Measurements from ENCODE around the gene LUC7L2.
"Not testable (repeated sequence)": the region's sequence is repeated elsewhere in the genome, so short reads cannot be mapped to it uniquely, and the experiment has no call there.

LUC7L2 gene, protein sequence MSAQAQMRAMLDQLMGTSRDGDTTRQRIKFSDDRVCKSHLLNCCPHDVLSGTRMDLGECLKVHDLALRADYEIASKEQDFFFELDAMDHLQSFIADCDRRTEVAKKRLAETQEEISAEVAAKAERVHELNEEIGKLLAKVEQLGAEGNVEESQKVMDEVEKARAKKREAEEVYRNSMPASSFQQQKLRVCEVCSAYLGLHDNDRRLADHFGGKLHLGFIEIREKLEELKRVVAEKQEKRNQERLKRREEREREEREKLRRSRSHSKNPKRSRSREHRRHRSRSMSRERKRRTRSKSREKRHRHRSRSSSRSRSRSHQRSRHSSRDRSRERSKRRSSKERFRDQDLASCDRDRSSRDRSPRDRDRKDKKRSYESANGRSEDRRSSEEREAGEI

DNA sequence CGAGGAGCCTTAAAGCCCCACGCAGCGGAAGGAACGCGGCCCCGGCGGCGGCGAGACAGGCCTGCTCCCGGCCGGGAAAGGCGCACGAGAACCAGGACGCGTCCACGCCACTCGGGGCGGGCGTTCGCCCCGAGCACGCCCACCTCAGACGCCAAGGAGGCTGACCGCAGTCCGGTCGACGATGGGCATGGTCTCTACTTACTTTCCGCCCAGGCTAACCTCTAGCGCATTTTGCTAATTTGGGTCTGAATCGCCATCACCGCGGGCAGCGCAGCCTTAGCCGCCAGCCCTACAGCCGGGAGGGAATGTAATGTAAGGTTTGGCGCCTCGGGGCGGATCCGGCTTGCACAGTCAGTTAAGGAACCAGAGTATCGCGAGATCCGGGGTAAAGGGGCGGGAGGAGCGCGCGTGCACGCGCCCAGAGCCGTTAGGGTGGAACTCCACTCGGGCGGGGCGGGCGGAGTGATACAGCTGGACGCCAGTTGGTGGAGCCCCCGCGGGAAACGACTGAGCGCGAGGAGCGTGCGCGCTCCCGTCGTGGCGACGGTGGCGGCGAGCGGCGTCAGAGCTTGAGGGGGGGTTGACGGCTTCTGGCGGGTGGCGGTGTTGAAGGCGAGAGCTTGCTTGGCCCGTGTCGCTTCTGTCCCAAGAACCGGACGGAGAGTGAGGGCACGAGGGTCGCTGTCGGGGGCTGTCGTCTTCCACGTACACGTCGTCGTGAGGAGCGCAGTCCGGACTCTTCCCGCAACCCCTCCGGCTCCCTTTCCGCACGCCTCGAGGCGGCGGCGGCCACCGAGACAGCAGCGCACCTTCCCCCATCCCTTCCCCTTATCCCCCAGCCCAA lies at the start of gene LUC7L2:
LUC7L2 (plus strand) TSS at position 529 of the 844 bp plus-strand sequence. CDS start 368 bp downstream, outside the sequence.
- peak; percentile 99 for DNase-seq

DNA sequence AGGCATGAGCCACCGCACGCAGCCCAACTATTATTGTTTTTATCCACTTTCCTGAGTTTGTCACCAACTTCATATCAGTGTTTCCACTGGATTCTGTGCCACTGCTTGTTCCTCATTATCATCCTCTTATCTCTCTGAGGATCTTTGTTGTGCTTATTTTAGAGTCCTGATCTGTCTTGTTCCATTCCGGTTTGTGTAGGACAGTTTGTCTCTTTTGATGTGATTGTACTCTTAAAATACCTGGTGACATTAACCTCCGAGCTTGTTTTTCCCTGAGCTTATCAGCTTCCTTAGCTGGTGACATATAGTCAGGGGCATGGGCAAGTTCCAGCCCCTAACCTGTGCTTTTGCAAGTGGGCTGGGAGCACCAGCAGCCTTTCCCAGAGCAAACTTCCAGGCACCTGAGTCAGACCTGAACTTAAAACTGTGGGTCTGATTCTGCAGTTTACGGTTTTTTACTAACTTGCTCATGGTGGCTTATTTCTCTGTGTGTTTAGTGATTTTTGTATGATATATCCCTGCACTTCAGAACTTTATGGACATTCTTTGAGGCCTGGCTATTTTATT lies 41.7 kb upstream of the LUC7L2 start:
- no peak for DNase-seq

DNA sequence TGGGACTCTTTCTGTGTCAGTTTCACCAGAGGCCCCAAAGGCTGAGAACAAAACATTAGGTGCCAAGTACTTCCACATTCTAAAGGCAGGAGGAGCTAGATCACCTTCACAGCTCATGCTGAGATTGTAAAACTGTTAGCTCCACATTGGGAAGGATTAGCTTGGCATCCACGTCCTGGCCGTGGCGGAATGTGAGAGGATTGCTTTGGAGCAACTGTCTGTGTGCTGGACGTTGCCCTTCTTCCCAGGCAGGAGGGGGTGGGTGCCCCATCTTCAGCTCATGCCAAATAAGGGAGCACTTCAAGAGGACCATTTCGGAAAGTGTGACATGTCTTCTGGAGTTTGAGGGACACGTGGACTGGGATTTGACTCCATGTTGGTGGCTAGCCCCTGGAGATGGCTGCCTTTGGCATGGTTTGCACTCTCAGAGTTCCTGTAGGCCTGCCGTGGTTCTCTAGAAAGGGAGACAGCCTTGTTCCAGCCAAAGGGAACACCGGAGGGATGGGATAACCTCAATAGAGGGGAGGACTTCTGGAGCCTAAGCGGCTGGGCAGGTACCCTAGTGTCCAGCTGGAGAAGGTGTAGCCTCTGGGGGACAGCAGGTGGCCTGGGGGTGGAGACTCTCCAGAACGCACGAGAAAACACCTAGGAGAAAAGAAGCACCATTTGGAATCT lies 38.5 kb upstream of the LUC7L2 start:
- DNase-seq: no peak

DNA sequence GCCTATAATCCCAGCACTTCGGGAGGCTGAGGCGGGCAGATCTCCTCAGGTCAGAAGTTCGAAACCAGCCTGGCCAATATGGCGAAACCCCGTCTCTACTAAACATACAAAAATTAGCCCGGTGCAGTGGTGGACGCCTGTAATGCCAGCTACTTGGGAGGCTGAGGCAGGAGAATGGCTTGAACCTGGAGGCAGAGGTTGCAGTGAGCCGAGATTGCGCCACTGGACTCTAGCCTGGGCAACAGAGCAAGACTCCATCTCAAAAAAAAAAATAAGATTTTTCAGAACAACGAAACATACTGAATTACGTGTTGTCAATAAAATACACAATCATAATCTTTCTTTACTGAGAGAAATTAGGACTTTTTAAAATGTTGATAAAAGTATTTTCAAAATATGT lies 35.0 kb upstream of the LUC7L2 start:
- not testable (repeated sequence) for DNase-seq

DNA sequence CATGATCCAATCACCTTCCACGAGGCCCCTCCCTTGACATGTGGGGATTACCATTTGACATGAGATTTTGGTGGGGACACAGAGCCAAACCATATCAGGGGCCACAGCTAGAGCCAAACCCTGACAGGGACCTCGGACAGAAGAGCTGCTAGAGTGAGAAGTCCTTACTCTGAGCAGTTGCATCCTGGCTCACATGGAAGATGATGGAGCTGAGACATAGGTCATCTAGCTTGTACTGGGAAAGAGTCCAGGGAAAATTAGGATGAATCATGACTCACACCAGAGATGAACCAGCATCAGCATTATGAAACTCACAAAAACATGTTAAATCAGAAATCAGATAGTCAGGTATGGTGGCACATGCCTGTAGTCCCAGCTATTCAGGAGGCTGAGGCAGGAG lies 31.3 kb upstream of the LUC7L2 start:
- DNase-seq: no peak

DNA sequence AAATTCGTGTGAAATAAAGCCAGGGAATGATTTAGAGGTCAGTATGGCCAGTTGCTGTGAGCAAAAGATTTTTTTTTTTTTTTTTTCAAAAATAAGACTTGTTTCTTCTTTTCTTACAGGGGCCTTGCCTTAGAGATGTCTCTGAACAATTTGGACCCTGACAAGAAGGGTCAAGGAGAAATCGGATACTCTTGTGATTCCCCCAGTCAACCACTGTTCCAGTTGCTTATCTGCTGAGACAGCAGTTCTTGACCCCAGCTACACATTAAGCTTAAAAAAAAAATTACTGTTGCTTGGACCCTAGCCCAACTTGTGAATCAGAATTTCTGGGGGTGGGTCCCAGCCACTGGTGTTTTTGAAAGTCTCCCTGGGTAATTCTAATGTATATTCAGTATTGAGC lies 30.6 kb upstream of the LUC7L2 start:
- DNase-seq: no peak

DNA sequence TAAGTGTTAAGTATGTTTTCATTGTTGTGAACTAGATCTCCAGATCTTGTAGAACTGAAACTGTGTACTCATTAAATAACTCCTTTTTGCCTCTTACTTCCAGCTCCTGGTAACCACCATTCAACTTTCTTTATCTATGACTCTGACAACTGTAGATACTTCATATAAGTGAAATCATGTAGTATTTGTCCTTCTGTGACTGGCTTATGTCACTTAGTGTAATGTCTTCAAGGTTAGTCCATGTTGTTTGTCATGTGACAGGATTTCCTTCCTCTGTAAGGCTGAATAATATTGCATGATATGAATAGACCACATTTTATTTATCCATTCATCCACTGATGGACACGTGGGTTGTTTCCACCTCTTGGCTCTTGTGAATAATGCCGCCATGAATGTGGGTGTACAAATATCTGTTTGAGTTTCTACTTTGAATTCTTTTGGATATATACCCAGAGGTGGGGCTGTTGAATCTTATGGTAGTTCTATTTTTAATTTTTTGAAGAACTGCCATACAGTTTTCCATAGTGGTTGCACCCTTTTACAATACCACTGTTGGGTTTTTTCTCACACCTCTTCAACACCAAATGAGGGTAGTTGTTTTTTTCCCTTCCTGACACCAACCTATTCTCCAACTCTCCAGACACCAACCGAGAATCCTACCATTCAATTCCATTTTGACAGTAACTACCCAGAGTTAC lies 29.2 kb upstream of the LUC7L2 start:
- no peak for DNase-seq

DNA sequence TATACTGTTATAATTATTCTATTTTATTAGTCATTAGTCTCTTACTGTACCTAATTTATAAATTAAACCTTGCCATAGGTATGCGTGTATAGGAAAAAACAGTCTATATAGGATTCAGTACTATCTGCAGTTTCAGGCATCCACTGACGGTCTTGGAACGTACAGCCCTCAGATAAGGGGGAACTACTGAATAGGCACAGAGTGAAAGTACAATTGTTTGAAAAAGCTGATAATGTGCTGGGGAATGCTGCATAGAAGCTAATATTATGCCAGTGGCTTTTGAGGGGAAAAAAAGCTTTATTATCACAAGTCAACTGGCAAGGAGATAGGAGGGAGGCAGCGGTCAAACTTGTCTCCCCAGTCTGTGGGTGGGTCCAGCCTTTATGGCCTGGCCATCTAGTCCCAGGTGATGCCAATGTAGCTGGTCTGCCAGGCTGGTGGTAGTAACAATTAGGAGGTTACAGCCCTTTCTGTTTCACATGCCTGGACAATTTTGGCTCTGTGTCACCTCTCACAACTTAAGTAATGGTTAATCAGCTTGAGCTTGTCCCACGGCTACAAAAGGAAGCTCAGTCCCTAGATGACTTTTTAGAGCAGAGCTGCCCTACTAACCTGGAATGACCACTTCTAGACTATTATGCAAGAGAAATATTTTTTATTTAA lies 26.9 kb upstream of the LUC7L2 start:
- no peak for DNase-seq

DNA sequence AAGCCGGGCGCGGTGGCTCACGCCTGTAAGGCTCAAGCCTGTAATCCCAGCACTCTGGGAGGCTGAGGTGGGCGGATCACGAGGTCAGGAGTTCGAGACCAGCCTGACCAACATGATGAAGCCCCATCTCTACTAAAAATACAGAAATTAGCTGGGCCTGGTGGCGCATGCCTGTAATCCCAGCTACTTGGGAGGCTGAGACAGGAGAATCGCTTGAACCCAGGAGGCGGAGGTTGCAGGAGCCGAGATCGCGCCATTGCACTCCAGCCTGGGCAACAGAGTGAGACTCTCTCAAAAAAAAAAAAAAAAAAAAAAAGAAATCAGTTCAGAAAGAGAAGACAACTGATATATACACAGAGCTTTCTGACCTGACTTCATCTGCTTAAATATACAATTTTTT lies 26.3 kb upstream of the LUC7L2 start:
- not testable (repeated sequence) for DNase-seq

DNA sequence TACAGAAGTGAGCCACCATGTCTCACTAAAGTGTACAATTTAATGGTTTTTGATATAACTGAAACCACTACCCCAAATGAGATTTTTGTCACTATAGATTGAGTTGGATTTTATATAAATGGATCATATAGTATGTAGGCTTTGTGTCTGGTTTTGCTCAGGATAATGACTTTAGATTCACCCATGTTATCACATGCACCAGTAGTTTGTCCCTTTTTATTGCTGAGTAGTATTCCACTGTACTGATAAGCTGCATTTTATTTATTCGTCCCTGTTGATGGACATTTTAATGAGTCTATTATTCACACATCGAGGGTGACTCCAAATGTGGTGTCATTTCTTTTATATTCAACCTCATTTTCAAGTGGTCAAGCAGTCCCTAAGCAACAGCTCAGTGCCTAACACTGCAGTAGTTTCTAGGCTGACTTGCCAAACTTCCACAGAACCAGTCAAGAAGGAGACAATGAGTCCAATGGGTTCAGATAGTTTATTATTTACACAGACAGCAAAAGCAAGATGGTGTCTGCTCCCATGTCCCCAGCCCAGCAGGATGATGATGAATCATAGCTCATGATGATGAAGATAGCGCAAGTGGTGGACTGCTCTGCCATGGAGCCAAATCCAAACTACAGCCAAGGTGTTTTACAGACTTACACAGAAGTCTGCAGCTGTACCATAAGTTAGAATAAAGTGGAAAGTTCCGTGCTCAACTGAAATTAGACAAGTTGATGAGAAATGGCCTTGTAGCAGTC lies 25.1 kb upstream of the LUC7L2 start:
- no peak for DNase-seq

DNA sequence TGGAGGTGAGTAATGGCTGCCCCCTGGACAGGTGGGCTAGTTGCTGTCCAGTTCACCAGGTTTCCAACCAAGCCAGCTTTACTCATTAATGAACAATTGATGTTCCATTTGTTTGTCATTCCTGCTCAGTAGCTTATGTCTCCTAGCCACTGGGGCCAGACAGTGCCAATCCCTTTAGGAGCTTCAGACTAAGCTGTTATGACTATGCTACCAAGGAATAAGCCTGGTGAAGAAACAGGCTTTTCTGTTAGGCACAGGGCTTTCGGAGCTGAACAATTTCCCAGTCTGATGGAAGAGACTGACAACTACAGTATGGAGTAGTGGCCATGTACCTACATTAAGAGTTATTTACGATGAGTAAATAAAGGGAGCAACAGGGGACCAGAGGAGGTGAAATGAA lies 20.7 kb upstream of the LUC7L2 start:
- DNase-seq: no peak

DNA sequence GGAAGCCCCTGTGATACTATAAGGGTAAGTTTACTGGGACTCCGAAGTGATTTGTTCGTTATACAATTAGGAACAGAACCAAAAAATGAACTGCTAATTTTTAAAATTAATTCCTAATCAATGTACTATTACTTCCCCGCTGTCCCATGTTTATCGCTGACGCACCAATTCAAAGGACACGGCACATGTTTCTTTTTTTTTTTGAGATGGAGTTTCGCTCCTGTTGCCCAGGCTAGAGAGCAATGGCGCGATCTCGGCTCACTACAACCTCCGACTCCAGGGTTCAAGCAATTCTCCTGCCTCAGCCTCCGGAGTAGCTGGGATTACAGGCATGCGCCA lies 20.0 kb upstream of the LUC7L2 start:
- DNase-seq: no peak

DNA sequence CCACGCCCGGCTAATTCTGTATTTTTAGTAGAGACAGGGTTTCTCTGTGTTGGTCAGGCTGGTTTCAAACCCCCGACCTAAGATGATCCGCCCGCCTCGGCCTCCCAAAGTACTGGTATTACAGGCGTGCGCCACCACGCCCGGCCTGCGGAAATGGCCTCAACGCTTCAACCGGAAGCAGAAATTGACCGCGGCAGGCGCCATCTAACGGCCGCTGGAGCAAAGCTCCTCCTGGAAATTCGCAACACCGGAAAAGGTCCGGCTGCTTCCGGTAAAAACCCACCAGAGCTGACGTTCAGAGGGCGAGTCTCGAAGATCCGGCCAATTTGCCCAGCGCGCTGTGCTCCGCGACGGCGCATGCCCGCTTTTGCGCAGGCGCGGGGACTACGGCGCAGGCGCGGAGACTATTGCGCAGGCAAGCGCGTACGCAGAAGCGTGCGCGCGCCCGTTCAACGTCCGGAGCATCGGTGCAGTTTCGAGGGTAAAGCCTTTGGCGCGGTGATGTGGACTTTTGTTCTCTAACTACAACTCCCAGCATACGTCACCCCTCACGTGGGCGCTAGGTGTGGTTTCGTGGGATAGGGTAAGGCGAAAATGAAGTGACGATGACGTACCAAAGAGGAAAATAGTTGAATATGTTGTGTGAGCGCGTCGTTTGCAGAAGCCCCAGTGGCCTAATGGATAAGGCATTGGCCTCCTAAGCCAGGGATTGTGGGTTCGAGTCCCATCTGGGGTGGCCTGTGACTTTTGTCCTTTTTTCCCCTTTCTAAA lies 19.5 kb upstream of the LUC7L2 start:
- peak; percentile 99 for DNase-seq

DNA sequence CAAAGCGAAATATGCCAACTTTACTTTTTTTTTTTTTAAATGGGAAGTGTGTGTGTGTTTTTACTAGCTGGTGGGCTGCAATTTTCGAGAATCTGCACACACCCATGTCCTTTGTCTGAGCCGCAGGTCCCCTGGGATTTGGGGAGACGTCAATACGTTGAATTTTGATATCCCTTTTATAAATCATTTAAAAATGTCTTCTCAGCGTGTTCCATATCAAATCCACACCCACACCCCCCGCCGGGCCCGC lies 19.0 kb upstream of the LUC7L2 start:
- DNase-seq: no peak

DNA sequence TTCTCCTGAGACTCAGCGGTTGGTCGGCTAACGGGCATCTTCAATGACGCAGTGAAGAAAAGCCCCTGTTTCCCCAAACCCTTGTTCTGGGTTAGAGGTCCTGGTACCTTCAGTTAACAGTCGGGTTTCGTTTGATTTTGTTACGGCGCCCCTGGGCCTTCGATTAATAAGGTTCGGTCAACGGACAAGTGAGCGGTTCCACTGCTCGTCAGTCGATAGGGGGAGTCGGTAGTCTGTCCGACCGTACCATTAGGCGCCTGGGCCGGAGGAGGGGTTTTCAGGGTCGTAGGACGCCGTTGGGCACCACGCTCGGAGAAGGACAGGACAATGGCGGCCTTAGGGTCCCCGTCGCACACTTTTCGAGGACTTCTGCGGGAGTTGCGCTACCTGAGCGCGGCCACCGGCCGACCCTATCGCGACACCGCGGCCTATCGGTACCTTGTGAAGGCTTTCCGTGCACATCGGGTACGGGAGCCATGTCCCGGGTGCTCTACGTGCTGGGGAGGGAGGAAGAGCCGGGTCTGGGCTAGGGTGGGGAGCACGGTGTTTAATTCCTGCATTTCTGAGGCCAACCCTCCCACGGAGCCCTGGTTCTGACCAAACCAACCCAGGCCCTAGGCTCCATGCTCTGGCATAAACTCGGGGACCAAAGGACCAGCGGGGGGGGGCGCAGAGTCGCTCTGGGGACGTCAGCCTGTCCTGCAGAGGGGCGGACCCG lies 18.5 kb upstream of the LUC7L2 start, which contains the start of gene FMC1:
FMC1 (plus strand) TSS at position 280 of the 718 bp plus-strand sequence; CDS start at position 328, 48 bp downstream.
- peak; percentile 91 for DNase-seq

DNA sequence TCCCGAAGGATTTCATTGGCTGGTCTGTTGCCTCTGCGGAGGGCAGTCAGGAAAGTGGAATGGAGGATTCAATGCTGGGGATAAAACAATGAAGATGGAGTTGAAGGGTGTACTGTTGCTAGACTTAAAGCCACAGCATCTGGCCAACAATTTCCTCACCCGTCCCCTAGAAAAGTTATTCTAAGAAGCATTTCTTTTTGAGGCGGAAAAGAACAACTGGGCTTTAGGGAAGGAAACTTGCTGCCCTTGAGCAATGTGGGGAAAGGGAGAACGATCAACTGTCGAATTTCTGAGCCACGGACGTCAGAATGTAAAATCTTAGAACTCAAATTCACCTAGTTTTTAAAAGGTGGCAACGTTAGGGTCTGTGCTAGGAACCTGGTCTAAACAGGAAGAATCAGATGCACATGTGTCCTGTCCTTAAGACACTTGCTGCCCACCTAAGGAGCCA lies 17.9 kb upstream of the LUC7L2 start:
- DNase-seq: no peak

DNA sequence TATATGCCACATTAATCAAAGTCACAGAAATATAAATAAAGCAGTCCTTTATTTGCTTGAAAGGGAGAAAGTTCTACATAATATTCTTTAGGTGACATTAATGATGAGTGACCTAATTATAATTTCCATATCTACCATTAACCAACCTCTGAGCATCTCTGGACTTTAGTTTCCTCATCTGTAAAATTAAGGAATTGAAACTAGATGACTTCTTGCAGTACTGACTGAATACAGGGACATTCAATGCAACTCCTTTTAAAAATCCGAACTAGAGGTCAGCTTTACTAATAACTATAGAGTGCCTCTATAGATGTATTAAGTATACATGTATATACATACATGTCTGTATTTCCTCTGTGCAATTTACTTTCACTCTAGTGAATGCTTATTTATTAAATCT lies 14.7 kb upstream of the LUC7L2 start:
- no peak for DNase-seq

DNA sequence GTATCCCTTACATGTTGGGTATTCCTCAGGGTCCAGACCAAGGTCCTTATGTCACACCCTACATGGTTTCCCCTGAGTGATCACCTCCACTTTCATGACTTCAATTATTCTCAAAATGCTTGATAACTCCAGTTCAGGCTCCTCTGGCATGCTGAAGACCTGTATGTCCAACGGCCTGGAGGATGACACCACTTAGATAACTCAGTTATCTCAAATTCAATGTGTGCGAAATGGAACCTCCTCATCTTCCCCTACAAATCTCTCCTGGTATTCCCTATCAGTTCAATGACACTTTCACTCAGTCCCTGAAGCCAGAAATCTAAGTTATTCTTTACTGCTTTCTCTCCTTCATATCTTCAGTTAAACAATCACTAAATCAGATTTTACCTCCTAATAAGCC lies 8.7 kb upstream of the LUC7L2 start:
- DNase-seq: no peak

DNA sequence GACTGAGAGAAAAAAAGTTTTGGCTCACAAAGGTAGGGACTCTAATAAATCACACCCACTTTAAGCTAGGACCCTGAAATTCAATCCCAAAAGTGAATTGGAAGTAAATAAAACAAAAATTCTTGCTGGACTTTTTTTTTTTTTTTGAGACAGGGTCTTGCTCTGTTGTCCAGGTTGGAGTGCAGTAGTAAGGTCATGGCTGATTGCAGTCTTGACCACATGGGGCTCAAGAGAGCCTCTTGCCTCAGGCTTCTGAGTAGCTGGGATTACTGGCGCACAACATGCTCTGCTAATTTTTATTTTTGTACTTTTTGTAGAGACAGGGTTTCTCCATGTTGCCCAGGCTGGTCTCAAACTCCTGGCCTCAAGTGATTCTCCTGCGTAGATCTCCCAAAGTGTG lies 5.0 kb upstream of the LUC7L2 start:
- DNase-seq: no peak

DNA sequence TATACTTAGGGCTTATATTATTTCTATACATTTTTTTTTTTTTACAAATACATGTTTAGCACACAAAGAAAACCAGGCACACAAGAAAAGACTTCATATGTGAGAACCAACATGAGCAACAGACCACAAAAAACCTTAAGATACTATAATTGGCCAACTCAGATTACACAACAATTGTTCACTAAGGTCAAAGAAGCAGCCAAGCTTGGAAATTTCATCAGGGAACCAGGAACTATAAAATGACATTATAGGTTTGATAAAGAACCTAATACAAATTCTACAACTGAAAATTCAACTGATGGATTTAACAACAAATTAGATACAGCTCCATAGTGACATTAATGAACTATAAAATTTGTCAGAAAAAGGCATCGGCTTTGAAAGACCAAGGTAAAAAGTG lies 4.4 kb upstream of the LUC7L2 start:
- no peak for DNase-seq
